GM12872 (cell line): ENCODE measurements around the gene DCBLD1.

Experiments
- TF ChIP-seq, protein P1 (sequence below): IDR thresholded peaks from 3 replicates; pipeline ENCODE4 v1.5.1; 2011; ENCODE audit warnings: low read depth, mild to moderate bottlenecking, low read length, moderate library complexity; ENCODE audit not compliant: insufficient read depth

The DCBLD1 gene

DNA sequence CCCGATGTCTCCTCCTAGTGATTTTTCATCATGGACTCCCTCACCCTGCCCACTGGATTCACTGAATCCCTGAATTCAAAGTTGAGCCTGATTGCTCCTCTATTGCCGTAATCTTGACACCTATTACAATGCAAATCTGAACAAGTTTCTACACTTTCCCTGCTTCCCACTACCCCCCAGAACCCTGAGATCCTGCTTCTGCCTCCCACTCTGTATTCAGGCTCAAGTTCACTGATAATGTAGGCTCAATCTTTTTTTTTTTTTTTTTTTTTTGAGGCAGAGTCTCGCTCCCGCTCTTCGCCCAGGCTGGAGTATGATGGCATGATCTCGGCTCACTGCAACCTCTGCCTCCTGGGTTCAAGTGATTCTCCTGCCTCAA is 3.6 kb upstream of the DCBLD1 start:
- TF ChIP-seq, protein P1, sequence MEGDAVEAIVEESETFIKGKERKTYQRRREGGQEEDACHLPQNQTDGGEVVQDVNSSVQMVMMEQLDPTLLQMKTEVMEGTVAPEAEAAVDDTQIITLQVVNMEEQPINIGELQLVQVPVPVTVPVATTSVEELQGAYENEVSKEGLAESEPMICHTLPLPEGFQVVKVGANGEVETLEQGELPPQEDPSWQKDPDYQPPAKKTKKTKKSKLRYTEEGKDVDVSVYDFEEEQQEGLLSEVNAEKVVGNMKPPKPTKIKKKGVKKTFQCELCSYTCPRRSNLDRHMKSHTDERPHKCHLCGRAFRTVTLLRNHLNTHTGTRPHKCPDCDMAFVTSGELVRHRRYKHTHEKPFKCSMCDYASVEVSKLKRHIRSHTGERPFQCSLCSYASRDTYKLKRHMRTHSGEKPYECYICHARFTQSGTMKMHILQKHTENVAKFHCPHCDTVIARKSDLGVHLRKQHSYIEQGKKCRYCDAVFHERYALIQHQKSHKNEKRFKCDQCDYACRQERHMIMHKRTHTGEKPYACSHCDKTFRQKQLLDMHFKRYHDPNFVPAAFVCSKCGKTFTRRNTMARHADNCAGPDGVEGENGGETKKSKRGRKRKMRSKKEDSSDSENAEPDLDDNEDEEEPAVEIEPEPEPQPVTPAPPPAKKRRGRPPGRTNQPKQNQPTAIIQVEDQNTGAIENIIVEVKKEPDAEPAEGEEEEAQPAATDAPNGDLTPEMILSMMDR = no peak

DNA sequence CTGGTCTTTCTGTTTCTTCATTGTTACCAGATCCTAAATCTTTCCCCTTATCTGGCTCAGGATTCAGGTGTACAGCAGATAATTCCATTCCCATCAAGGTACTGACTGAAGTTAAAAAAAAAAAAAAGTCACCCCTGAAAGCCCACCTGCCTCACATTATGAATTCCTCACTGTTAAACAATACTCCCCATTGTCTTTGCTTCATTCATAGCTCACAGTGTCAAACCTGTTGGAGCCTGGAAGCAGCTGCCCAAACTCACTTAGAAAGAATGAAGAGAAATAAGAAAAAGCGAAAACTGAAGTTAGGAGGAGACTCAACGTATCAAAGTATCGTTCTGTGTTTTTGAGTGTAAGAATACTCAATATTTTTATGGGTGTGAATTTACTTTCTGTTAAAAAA is 1.8 kb upstream of the DCBLD1 start:
- TF ChIP-seq, protein P1 = no peak

DNA sequence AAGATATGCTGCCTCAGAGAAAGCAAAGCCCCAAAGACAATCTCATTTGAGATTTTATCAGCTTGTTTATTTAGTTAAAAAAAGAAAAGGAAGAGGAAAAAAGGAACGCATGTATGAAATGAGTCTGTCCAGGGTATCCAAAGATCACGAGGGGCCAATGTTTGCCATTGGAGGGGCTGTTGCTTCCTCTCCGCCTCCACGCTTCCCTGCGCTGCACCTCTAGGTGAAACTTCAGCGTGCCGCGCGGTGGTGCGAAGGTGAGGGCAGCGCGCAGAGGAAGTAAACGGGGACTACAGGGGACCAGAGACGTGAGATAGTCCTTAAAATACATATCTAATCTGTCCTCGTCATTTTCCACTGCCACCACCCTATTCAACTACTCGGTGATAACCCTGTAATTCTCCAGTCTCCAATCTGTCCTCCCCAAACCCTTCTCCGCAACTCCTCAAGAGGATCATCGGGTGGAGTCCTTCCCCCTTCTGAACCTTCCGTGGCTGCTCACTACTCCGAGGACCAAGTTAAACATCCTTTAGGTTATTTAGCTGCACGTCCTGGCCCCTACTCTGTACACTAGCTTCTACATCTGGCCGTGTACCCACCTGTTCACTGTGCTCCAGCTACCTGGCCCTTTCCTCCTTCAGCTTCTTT is 1.1 kb upstream of the DCBLD1 start:
- TF ChIP-seq, protein P1 = no peak

DNA sequence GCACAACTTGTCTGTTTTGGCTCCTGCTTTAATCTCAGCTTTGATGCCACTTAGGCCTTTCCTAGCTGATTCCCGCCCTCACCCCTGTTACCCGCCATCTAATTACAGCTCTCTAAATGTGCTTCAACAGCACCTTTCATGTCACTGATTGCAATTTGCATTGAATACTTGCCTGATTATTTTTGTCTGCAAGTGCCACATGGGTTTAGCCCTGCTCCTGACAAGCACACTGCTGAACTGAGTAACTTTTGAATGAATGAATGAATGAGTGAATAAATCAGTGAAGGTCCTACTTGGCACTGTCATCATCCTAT is 591 bp upstream of the DCBLD1 start:
- TF ChIP-seq, protein P1 = no peak

DNA sequence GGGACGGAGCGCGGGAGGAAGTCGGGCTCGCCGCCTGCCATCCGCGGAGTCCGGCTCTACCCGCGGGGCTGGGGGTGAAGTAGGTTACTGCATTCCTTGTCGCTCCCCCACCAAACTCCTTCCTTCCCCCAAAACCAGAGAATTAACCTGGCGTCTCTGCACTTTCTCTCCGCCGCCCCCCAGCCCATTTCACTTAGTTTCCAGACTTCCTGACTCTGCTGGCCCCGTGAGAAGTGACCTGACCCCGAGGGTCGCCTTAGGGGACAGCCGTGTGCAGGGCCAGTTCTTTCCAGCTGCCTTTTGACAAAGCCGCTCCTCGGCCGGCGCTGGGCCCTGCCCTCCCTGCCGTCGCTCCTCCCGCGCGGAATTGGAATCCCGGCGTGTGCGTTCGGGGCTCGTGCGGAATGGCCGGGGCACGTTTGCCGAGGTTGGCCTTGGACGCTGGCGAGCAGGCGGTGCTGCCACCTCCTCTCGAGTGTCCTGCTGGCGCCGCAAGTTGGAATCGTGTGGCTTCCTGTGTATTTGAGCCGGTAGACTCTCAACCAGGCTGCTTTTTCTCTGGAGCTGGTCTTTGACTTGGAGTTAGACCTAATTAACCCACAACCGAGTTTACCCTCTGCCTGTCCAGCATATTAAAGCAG is 650 bp downstream of the DCBLD1 start:
- TF ChIP-seq, protein P1 = no peak

DNA sequence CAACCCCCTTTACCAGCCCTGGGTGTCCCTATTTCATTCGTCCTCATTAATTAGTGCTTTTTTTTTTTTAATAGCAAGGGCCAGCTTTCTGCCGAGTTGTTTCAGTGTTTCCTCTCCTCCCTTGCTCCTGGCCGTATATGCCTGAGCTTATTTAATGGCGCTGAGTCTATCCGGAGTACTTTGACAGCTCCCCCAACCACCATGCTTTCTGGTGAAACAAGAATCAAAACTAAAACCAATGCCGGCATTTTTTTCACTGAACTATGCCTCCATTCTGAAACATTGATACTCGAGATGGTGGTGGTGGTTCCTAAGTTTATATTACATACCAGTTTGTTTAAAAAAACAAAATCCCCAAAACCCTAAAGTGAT is 1.2 kb downstream of the DCBLD1 start:
- TF ChIP-seq, protein P1 = no peak

DNA sequence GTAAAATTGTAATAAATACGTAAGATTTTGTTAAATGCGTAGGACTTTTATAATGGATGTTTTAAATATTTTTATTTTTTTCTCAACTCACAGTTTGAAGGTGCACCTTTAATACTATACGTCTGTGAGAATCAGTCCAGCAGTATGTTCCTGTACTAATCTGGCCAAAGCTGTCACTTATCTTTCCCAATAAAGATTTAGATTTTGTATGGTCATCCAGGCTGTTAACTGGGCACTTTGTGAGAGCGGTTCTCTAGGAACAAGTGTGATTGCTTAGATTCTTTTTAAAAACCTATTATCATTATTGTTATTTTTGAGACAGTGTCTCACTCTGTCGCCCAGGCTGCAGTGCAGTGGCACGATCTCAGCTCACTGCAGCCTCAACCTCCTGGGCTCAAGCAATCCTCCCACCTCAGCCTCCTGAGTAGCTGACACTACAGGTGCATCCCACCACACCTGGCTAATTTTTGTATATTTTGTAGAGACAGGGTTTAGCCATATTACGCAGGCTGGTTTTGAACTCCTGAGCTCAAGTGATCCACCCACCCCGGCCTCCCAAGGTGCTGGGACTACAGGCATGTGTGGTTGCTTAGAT is 1.7 kb downstream of the DCBLD1 start:
- TF ChIP-seq, protein P1 = no peak
